Transverse colon (tissue), 4 donors: ENCODE data around the gene PTPRO.

Experiments
- CTCF ChIP-seq, 5 experiments: fragments of 200-600 bp in 3 of 5; fragments of 450-650 bp in 2 of 5; sonication (generic) in 3 of 5; IDR thresholded peaks; 1 replicate in 2 of 5; 2 replicates in 3 of 5; pipeline ENCODE4 v1.5.1; 2016 to 2017; ENCODE audit warnings: antibody characterized with exemption in 5 of 5, inconsistent platforms in 3 of 5, mild to moderate bottlenecking in 2 of 5, moderate library complexity in 1 of 5
- EP300 ChIP-seq: sonication (generic); formaldehyde crosslinking; IDR thresholded peaks from one replicate; pipeline ENCODE4 v1.6.1; 2017; ENCODE audit warnings: antibody characterized with exemption, low read depth
- POLR2A ChIP-seq: fragments of 450-650 bp; IDR thresholded peaks from one replicate; pipeline ENCODE4 v1.6.1; 2016; ENCODE audit warnings: antibody characterized with exemption, mild to moderate bottlenecking, moderate library complexity
- POLR2AphosphoS5 ChIP-seq, 3 donors: sonication (generic); formaldehyde crosslinking; IDR thresholded peaks; one replicate each; pipeline ENCODE4 v1.6.1; 2016; ENCODE audit warnings: antibody characterized with exemption in 3 of 3

GRCh38 chr12:15515010-15515409, 192.7 kb downstream of the PTPRO start:
- TF ChIP-seq CTCF (IDR thresholded peaks at IDR 0.05) (no peak), POLR2A (no peak), EP300 (no peak), POLR2AphosphoS5 (IDR thresholded peaks at IDR 0.05) (no peak)
